Measurements from ENCODE around the gene ZSCAN1.

ZSCAN1 gene

GRCh38 chr19:58040751-58041525 lies 7.1 kb downstream of the ZSCAN1 start:
- no peak for DNase-seq (ENCODE audit: low read depth in 2 of 2)

- DNase-seq (ENCODE audit: low read depth in 2 of 2) = no peak
Measured at GRCh38 chr19:58042495-58043340, 8.9 kb downstream of the ZSCAN1 start.

DNA sequence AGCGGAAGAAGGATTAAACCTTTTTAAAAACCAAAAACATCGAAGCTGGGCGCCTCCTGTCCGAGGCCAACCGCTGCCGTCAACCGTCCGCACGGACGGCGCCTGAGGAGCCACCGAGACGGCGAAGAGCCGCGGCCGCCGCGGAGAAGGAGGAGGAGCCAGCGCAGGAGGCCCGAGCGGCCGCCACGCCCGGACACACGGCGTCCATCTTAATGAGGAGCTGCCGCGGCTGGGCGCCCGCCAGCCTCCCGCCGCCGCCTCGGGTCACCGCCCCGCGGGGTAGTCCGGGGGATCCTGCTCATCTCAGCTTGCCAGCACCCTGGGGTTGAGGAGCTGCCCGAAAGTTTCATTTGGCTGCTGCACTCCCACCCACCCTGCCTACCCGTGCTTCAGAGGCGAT lies 10.6 kb downstream of the ZSCAN1 start:
- no peak for DNase-seq (ENCODE audit: low read depth in 2 of 2)

- no peak for DNase-seq (ENCODE audit: low read depth in 2 of 2)
Measured at GRCh38 chr19:58044886-58045285, 11.1 kb downstream of the ZSCAN1 start.

GRCh38 chr19:58045411-58046050 lies 11.7 kb downstream of the ZSCAN1 start:
- DNase-seq (ENCODE audit: low read depth in 2 of 2) = no peak

DNA sequence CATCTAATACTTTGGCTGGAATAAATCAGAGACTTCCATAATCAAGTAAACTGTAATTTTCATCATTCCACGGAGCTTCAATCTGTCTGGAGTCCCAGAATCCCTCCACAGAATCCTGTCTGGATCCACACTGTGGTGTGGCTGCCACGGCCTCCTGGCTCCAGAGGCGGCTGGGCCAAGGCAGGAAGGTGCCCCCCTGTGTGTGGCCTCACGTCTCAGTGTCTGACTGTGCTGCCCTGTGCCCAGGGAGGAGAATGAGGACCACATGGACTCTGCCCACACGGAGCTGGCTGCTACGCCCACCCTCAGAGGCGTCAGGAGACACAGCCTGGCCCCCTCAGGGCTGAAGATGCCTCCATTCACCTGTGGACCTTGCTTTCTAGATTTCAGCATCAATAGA lies 13.0 kb downstream of the ZSCAN1 start:
- DNase-seq (ENCODE audit: low read depth in 2 of 2) = no peak

DNA sequence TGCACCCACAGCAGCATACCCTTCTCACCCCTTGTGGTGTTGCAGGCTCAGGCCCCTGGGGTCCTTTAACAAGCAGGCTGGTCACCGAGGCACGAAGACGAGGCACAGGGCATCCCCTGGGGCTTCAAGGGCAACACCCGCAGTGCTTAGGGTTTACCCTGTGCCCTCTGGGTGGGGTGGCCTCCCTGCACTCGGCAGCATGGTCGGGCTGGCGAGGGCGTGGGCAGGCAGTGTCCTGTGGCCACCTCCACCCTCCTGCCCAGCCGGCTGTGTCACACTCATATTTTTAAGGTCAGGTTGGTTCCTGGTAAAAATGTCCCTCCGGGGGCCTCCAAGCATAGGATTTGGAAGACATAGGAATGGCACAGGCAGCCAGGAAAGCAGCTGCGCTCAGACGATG lies 13.8 kb downstream of the ZSCAN1 start:
- no peak for DNase-seq (ENCODE audit: low read depth in 2 of 2)

- DNase-seq (ENCODE audit: low read depth in 2 of 2) = no peak
Measured at GRCh38 chr19:58052256-58052655, 18.4 kb downstream of the ZSCAN1 start.

GRCh38 chr19:58053480-58054156 lies 19.8 kb downstream of the ZSCAN1 start:
- DNase-seq (ENCODE audit: low read depth in 2 of 2) = no peak

DNA sequence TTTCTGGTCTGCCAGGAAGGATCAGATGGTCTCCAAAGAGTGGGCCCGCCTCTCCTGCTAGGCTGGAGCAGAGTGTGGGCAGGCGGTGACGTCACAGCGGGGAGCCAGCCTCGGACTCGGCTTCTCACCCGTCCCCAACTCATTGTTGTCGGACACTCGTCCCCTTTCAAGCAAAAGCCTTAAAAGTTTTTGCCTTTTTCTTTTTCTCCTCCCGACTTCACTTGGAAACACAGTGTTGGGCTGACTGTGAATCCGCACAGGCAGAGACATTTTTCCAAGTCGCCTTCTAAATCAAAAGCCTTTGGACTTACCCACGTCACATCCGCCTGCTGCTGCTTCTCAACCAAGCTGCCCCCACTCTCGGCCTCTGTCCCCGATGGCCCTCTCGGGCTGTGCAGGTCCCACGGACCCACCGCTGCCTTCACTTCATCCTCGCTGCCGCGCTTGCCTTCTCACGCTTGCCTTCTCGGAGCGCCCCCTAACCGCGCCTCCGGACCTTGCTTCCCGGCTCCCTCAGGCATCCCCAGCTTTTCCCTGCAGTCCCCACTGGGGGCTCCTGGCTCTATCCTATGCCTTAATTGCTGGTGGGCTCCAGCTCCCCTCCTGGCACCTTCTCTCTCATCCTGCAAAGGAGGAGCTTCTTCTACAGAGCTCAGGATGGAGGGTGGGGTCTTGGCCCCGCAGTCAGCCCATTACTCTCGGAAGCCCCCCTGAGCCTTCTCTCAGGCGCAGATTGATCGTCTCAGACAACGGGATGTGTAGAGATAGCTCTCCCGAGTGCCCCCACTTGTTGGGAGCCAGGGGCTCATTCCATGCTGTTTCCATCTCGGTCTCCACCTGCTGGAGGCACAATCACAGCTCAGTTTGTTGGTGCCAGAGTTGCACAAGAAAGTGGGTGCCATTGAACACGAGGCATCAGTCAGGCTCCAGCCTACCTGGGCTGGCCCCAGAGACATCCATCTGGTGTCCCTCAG lies 21.4 kb downstream of the ZSCAN1 start:
- DNase-seq (ENCODE audit: low read depth in 2 of 2) = no peak

GRCh38 chr19:58056261-58056660 lies 22.4 kb downstream of the ZSCAN1 start:
- DNase-seq (ENCODE audit: low read depth in 2 of 2) = no peak

GRCh38 chr19:58056861-58057260 lies 23.0 kb downstream of the ZSCAN1 start:
- DNase-seq (ENCODE audit: low read depth in 2 of 2) = no peak

- no peak for DNase-seq (ENCODE audit: low read depth in 2 of 2)
Measured at GRCh38 chr19:58058467-58058866, 24.6 kb downstream of the ZSCAN1 start.

DNA sequence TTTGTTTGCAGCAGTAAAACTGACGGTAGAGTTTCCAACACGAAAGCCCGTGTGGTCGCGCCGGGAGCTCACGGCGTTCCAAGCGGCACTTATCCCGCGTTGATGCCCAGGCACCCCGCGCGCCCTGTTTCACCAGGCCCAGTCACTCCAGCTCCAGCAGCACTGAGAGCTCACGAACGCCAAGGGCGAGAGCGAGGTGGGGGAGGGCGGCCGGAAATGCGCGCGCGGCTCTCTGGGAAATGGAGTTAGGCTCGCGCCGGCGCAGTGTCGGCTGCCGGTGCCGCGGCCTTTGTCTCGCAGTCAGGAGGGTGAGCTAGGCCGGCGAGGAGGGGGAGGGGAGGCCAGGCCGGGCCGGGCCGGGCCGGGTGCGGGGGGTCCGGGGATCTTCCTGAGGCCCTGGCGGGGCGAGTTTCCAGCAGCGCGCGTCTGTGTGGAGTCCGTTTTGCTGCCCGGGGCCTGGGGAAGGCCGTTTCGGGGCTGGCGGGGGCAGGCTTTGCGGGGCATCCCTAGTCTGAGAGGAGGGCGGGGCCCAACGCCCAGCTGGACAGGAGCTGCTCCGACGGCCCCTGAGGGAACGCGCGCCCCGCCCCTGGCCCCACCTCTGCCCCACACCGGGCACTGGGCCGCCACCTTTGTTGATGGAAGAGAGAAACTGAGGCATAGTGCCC lies 25.3 kb downstream of the ZSCAN1 start, which contains the start of gene ZNF135:
ZNF135 (plus strand) TSS at position 280 of the 668 bp plus-strand sequence. CDS start 721 bp downstream, outside the sequence.
- peak; percentile 38 to 48 for DNase-seq (ENCODE audit: low read depth in 2 of 2)

DNA sequence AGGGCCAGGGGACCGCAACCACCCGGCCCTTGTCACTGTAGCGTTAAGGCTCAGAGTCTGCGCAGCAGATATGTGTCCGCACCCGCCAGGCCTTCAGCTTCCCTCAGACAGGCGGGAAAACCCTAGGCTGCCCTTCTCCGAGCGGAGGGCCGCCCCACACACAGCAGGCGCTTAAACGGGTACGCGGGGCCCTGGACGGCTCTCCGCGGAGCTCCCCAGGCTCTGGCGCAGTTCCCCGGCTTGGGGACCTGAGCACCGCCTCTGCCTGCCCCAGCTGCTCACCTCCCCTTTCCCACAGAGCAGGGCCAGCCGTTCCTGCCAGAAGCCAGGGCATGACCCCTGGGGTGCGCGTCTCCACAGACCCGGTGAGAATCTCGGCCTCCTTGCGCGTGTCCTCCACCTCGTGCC lies 25.9 kb downstream of the ZSCAN1 start:
- no peak for DNase-seq (ENCODE audit: low read depth in 2 of 2)

- DNase-seq (ENCODE audit: low read depth in 2 of 2) = no peak
Measured at GRCh38 chr19:58060231-58060630, 26.4 kb downstream of the ZSCAN1 start.

DNA sequence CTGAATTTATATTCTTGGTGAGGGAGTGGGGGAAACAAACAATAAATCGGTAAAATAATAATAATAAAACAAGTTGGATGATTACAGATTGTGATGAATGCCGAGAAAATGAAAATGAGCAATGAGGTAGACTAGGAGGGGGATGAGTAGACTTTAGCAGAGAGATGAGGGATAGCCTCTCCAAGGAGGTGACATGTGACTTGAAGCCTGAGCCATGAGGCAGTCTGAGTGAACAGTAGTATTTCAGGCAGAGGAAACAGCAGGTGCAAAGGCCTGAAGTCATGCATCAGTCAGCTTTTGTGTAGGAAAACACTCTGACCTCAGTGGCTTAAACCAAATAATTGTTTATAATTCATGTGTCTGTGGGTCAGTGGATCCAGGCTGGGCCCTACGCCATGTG lies 29.9 kb downstream of the ZSCAN1 start:
- no peak for DNase-seq (ENCODE audit: low read depth in 2 of 2)

GRCh38 chr19:58067240-58067912 lies 33.6 kb downstream of the ZSCAN1 start:
- no peak for DNase-seq (ENCODE audit: low read depth in 2 of 2)

- DNase-seq (ENCODE audit: low read depth in 2 of 2) = no peak
Measured at GRCh38 chr19:58079792-58080191, 46.0 kb downstream of the ZSCAN1 start.

All from stimulated activated CD8-positive, alpha-beta memory T cell treated with anti-CD3 and anti-CD28 coated beads, Interleukin-15, amount 100 ng/mL, for 4 hours (primary cell).